Renal pelvis (tissue), 4 donors: Measurements from ENCODE around the gene ACOX2. TPM values are rescaled to one million over a fixed set of nuclear protein-coding genes. Genes with fewer than 3 reads are reported as not detected.
A peak's percentile ranks its signal among the peaks of the same experiment; 100 is the strongest.

Experiments used
- DNase-seq: peaks from one replicate; pipeline ENCODE4 v3.0.0-alpha.2; 2013
- polyA plus RNA-seq, 3 donors: library from polyadenylated mRNA; unstranded; fragments of 120-200 nt; gene quantifications; one replicate each; pipeline ENCODE4 v1.2.1, GENCODE V29; 2013; ENCODE audit not compliant: insufficient read length in 3 of 3

ACOX2 gene
- polyA plus RNA-seq, 3 donors = 37.2 to 42.3 (median 37.3) TPM

GRCh38 chr3:58474967-58475578 lies 61.9 kb downstream of the ACOX2 start:
- DNase-seq = no peak

DNA sequence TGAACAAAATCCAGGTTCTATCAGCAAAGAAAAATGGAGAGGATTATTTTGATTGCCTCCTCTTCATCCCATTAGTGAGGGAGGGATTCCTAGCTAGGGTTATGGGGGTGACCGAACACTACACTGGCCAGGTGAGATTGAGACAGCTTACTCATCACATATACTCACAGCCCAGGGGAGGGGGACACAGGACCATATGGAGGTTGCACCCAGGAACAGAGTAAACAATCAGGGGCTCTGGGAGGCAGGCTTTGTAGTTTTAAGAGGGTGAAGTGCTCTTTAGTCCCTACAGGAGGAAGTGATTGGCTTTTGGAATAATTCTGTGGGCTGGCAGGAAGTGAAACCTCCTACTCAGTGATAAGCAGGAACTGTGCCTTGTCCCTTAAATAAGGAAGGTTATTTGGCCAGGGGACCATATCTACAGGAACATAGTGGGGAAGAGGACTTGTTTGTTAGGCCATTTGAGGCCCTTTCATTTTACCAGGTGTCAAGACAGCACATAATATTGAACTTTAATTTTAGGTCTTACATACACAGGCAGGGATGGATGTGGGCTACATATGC lies 62.6 kb downstream of the ACOX2 start:
- DNase-seq = no peak

DNA sequence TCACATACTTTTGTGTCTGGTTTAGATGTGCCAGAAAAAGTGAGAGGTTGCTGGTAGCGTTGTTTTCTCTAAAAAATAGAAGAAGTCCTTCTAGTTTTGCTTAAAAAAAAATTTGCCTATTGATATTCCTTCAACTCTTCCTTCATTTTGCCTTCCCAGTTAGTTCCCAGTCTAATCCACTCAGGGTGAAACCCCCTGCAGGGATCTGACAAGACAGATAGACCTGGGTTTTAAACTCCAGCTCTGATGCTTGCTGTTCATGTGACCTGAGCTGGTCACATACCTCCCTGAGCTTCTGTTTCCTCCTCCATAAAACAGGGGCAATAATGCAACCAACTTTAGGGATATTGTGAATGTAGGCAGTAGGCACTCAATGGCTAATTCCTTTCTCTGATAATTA lies 63.7 kb downstream of the ACOX2 start:
- DNase-seq = no peak

GRCh38 chr3:58471025-58471887 lies 65.7 kb downstream of the ACOX2 start:
- DNase-seq = peak; percentile 64

GRCh38 chr3:58470363-58471024 lies 66.5 kb downstream of the ACOX2 start:
- DNase-seq = no peak

DNA sequence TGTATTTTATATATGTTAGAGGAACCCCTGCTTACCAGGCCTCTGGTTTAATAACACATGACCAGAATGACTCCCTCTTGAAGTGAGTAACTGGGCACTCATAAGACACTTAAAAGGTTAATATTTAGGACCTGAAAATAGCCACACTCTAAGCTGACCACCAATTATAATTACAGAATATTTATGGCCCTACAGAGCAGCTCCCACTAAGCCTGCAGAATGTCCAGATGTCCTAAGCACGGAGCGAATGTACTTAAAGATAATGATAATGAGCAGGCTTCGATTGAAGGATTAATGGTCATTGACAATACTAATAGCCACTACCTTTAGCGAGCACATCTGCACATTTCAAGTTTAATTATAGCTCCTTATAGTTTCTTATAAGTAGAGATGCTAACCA lies 67.9 kb downstream of the ACOX2 start:
- no peak for DNase-seq

GRCh38 chr3:58466899-58467563 lies 70.0 kb downstream of the ACOX2 start:
- DNase-seq = no peak

- DNase-seq = no peak
Observed at GRCh38 chr3:58464866-58465265, 72.1 kb downstream of the ACOX2 start.

DNA sequence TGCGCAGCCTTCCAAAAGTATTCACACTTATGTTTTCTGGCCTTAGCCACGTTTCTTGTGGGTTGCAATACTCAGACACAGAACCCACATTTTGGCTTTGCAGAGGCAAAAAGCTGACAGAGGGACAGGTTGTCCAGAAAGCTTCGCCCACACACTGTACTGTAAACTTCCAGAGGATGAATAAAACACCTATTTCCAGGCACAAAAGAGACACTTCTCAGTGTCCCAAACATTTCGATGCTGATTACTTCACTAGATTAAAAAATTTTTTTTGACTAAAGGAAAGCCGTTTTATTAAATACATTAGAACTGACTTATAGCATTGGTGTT lies 73.1 kb downstream of the ACOX2 start:
- no peak for DNase-seq

- DNase-seq = no peak
Observed at GRCh38 chr3:58463181-58463941, 73.6 kb downstream of the ACOX2 start.

DNA sequence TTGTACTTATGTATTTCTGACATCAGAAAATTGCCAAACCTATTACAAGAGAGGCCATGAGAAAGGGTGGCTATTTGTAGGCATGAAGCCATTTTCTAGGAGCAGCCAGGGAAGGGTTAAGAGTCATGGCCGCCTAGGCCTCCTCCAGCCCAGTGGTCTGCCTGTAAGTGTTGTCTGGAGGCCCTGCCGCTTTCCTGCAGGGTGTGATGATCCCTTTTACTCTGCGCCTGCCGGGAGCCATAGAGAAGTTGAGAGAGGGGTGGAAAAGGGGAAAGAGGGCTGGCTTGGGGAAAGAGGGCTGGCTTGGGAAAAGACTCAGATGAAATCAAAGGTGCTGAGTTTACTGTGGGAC lies 74.2 kb downstream of the ACOX2 start:
- no peak for DNase-seq

GRCh38 chr3:58459160-58459559 lies 77.8 kb downstream of the ACOX2 start:
- no peak for DNase-seq

Other genes with a start within 250 kb of the ACOX2 start
- gene RPP14, start 230.9 kb downstream of the ACOX2 start, polyA plus RNA-seq = 10 to 100 TPM; 17.0 to 23.4 (median 21.2) TPM
- gene HTD2, start 230.7 kb downstream of the ACOX2 start, polyA plus RNA-seq = 10 to 100 TPM; 11.7 to 12.4 (median 12.2) TPM
- gene PXK, start 204.3 kb downstream of the ACOX2 start, polyA plus RNA-seq = 10 to 100 TPM; 21.8 to 37.2 (median 32.9) TPM
- gene PDHB, start 103.4 kb downstream of the ACOX2 start, polyA plus RNA-seq = 100 to 1,000 TPM; 102 to 124 (median 104) TPM
- gene KCTD6, start 45.1 kb downstream of the ACOX2 start, polyA plus RNA-seq = 10 to 100 TPM; 29.7 to 37.6 (median 35.1) TPM
- gene FAM107A, start 40.2 kb upstream of the ACOX2 start, polyA plus RNA-seq = 1 to 10 TPM; 3.5 to 4.4 (median 3.9) TPM
- 1 to 10 TPM; 1.7 to 2.5 (median 1.9) TPM for gene FAM3D, start 129.6 kb upstream of the ACOX2 start, polyA plus RNA-seq